HG03378 (cell line): ENCODE data around the gene INA.

ENCODE experiments used
- ATAC-seq: cut with Tn5 transposase; IDR thresholded peaks from one replicate; pipeline ENCODE4 v1.9.1; 2021; ENCODE audit warnings: mild to moderate bottlenecking, moderate library complexity; ENCODE audit not compliant: unreplicated experiment

INA gene

DNA sequence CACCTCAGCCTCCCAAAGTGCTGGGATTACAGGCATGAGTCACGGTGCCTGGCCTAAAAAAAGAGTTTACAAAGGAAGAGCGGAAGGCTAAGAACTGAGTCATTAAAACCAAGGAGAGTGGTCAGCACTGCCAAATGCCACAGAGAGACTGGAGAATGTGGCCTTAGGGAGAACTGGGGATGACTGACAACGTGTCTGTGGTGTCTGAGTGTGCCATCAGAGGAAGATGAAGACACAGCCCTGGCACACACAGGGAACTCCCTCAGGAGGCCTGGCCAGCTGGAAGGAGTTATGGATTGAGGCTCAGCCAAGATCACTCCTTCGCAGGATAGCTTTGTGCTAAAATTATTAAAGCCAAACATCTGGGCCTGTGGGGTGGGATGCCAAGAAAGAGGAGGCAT is 3.9 kb upstream of the INA start:
- ATAC-seq: no peak

DNA sequence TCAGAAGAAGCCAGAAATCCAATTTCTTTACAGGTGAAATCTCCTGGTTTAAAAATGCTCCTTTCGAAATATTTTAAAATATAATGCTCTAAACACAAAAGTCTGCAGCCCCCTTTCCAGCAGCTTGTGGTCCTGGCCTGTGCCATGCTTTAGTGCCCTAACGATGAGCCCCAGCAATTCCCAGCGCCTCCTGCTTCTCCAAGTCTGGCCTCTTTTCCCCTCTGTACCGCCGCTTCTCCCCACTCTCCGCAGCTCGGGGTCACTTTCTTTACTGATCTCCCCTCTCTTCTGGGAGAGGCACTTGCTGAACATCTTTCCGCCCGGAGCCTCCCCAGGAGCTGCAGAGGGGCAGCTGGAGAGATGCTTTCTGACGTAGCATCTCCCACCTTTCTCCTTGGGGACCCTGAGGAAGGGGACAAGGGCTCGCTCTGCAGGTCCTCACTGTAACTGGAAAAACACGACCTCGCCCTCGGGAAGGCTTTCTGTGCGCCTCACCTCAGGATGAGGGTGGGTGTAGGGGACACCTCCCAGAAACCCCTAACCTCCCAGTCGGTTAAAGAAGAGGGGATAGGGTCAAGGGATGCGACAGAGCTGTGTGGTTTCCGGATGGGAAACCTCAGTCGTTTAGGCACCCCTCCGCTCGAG is 565 bp upstream of the INA start:
- no peak for ATAC-seq

DNA sequence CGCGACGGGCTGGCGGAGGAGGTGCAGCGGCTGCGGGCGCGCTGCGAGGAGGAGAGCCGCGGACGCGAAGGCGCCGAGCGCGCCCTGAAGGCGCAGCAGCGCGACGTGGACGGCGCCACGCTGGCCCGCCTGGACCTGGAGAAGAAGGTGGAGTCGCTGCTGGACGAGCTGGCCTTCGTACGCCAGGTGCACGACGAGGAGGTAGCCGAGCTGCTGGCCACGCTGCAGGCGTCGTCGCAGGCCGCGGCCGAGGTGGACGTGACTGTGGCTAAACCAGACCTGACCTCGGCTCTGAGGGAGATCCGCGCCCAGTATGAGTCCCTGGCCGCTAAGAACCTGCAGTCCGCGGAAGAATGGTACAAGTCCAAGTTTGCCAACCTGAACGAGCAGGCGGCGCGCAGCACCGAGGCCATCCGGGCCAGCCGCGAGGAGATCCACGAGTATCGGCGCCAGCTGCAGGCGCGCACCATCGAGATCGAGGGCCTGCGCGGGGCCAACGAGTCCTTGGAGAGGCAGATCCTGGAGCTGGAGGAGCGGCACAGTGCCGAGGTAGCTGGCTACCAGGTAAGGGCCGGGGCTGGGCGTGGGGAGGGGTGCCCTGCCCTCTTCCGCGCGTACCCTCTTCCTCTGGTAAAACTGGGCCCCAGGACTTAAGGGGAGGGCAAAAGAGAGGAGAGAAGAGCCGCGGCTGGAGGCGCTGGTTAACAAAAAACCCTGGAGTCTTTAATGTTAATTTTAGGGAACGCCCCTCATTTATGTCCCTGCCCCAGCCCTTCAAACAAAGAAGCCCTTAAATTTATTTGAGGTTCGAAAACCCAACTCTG is 987 bp downstream of the INA start:
- ATAC-seq: no peak

DNA sequence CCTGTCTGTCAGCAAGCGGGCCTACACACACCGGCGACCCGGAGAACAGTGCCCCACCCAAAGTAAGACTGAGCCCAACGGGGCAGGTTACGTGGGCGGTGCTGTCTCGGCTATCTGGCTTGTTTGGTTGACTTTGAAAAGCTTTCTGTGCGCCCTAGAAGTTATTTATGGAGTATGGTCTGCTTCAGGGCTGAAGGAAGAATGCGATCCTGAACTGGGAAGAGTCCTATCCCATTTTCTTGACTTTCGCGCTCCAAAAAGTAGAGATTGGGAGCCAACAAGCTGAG is 1.5 kb downstream of the INA start:
- ATAC-seq: no peak

DNA sequence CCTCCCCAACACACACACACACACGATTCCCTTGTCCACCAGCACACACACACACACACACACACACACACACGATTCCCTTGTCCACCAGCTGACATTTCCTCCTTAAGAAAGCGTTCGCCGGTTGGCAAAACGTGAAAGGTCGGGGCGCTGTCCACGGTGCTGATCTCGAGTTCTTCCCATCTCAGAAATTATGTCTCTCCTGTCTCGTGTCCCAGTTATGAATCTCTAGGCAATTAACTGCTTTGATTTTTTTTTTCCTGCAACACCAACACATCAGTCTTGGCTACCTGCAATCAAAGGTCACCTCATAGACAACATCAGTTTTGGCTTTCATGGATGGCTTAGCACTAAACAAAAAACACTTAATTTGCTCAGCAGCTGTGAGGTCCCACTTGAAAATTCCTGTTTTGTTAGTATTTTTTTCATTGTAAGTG is 1.9 kb downstream of the INA start:
- no peak for ATAC-seq

DNA sequence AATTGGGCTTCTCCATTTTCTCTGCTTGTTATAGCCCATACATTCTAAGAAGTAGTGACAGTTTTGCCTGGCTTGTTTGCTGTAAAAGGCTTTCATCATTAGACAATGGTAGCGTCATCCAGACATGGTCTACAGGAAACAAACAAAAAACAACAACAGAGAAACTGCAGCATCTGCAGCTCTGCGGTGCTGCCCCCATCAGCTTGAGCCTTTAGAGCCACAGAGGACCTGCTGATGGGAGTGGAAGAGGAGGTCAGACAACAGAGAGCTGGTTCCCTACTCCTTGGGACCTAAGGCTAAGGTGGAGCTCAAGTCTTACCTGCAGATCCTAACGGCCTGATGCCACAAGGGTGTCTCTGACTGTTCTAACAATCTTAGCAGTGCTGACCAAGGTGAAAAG is 3.1 kb downstream of the INA start:
- ATAC-seq: no peak

DNA sequence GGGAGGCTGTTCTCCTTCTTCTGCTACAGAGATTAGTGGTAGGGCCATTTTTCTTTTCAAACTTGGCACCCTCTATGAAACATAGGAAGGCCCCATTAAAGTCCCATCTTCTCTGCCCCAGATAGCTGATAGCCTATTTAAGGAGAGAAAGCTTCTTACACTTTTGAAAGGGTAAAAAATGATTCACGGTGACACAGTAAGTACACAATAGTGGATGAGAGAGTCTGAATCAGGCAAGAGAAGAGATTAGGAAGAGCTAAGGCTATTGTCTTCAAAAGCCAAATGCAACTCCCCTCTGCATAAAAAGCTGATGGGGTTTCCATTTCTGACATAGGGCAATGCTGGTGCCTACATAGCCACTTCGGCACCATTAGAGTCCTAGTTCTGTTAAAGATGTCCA is 3.6 kb downstream of the INA start:
- no peak for ATAC-seq

DNA sequence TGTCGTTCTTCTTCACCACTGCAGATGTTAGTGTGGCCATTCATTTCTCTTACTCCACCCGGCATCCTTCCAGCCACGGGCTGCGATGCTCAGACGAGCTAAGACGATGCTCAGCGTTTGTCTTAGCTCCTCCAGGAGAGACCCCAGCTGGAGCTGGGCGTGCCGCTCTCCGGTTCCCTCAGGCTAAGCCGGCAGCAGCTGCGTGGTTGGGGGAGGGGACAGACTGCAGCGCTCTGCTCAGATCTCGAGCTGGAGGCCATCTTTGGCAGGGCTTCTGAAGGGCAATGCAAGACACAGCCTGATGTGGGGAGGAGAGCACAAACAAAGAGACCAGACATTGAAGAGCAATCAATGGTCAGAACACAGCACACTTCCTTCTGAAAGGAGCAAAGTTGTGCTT is 4.8 kb downstream of the INA start:
- no peak for ATAC-seq

DNA sequence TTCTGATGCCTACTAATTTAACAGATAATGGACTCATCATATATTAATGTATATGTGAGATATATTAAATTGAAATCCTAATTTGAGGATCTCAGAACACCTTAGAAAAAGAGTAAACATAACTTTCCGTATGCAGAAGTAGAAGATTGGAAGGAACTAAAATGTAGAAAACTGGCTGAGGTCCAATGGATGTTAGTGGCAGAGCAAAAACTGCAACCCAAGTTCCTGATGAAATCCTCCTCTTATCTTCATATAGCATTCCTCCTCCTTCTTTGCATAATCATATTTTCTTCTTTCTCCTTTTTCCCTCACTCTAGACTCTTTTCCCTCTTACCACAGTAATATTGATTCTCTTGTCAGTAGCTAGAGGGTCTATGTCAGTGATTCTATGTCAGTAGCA is 6.0 kb downstream of the INA start:
- no peak for ATAC-seq

DNA sequence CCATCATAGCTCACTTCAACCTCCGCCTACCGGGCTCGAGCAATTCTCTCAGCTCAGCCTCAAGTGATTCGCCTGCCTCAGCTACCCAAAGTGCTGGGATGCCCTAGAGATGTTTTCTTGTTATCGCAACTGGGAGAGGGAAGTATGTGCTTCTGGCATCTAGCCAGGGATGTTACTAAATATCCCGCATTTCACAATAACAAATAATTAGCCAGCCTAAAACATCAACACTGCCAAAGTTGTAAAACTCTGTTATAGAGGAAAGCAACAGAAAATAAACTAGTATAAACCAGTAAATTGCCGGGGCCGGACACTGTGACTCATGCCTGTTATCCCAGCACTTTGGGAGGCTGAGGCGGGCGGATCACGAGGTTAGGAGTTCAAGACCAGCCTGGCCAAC is 7.2 kb downstream of the INA start:
- no peak for ATAC-seq

DNA sequence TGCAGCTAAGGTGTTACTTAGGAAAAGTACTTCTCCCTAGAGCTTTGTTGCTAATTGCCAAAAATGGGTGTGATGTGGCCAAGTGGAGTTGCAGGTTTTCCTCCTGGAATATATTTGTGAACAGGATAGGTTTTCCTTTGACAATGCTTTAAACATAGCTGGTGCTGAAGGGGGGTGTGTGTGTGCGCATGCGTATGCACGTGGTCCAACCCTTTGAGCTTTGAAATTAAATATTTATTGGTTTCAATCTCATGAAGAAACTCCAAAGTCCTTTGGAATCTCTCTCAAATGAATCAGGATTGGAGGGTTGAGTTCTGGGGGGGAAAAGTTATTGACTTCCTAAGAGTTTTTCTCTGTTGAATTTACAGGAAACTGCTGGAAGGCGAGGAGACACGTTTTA is 11.1 kb downstream of the INA start:
- ATAC-seq: no peak

DNA sequence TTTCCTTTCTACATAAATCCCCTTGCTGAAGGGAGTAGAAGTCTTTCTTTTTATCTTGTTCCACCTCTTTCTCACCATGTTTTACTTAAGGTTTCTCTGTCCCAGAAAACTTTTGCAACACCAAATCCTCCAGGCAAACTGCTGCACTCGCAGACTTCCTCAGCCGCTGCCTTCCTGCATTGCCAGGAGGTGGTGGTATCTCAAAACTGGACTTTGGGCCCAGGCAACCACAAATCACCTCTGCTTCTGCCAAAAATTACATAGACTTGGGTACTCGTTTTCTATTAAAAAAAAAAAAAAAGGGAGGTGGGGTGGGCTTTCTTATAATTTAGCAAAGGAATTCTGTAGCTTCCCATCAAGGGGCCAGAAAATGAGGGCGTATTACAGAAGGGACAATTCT is 14.7 kb downstream of the INA start:
- no peak for ATAC-seq

DNA sequence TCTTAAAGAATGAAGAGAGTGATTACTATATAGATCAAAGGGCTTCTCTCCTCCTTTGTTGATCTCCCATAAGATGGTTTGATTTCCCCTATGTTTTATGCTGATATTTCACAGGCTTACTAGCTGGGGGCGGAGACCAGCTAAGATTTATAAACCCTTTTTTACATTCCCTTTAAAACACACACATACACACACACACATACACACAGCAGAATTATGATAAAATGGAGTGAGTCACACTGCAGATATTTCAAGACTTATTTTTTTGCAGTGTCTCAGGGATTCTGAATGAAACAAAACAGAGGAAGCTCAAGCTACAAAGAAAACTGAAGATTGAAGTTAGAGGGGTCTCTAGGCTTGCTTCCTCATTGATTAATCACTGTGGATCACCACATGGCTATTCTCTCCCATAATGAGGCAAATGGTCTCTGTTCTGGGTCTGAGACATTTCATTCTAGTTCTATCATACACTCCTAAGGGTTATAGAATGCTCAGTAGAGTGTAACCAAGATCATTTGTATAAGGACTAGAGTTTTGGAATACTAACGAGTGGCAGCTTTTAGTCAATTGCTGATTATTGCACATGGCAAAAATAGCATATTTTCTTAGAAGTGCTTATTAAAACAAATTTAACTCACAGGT is 18.6 kb downstream of the INA start:
- no peak for ATAC-seq

DNA sequence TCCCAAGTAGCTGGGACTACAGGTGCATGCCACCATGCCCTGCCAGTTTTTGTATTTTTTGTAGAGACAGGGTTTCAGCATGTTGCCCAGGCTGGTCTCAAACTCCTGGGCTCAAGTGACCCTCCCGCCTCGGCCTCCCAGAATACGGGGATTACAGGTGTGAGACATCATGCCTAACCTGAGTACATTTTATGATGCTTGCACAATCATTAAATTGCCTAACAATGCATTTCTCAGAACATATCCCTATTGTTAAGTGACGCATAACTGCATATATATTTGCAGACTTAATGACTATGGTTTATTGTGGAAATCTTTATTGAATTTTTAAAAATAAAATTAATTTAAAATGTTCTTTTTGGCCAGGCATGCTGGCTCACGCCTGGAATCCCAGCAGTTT is 30.7 kb downstream of the INA start:
- no peak for ATAC-seq

DNA sequence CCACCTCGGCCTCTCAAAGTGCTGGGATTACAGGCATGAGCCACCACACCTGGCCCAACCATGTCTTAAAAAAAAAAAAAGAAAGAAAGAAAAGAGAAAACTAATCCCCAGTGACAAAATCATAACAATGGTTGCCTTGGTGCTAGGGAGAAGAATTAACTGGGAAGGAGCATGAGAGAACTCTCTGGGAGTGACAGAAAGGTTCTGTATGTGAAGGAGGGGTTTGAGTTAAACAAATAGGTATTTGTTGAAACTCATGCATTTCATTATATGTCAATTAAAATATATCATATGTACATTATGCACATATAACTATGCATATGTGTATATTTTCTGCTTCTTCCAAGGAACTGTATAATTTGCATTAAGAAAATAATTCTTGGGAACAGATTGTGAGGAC is 33.3 kb downstream of the INA start:
- no peak for ATAC-seq

DNA sequence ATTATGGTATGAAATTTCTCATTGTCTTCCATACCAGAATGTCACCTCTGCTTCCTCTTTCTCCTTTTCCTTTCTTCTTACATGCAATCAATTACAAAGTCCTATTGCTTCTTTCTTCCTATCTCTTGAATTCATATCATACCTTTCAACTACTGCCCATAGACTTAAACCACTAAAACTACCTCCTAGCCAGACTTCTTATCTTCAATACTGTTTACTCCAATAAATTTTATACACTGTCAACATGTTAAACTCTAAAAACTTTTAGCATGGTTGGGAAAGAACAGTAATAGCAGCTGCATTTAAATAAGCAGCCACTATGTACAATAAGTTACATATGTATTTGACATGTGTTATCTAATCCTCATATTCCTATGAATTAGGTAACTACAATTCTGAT is 39.1 kb downstream of the INA start:
- no peak for ATAC-seq

DNA sequence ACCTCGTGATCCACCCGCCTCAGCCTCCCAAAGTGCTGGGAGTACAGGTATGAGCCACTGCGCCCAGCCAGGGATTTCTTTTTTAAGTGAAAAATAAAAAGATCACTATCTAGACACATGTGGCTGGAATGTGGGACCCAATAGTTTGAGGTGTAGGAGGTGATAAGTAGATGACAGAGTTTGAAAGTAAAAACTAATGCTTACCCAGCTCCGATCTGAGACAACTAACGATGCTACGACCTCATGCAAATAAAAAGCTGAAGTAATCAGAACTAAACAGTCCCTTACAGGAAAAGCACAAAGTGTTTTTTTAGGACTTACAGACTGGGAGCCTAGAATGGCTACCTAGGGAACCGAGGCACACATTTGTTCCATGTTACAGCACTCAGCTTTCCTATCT is 51.0 kb downstream of the INA start:
- ATAC-seq: no peak

DNA sequence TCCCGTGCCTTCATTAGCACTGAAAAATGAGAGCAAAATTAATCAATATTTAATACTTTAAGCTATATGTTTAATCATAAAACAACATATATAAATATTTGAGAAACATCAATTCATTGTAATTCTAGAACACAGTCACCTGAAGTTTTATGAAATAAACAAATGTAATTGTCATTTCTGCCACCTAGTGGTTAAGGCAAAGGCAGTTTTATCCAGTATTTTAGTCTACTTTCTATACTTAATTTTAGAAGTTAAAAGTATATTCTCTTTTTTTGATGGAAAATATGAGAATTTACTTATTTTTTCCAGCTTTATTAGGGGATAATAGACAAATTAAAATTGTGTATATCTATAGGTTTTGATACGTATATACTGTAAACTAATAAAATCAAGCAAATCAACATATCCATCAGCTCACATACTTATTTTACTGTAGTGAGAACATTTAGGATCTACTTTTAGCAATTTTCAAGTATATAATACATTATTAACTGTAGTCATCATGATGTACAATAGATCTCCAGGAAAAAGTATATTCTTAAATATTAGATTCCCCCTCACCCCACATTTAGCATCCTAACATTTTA is 57.1 kb downstream of the INA start:
- ATAC-seq: no peak

DNA sequence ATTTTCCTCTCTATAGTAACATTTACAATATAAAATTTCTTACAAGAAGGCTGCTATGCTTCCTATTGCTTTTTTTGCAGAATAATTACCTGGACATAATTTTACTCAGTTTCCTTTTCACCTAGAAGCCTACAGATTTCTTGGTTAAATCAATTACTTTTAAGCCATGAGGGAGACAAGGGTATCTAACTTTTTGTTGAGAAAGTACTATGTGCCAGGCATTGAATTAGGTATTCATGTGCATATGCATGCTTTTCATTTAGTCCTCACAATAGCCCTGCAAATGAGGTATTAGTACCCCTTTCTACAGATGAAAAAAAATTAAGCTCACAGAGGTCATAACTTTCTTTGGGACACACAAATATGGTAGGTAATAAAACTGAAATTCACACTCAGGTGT is 57.6 kb downstream of the INA start:
- ATAC-seq: no peak

DNA sequence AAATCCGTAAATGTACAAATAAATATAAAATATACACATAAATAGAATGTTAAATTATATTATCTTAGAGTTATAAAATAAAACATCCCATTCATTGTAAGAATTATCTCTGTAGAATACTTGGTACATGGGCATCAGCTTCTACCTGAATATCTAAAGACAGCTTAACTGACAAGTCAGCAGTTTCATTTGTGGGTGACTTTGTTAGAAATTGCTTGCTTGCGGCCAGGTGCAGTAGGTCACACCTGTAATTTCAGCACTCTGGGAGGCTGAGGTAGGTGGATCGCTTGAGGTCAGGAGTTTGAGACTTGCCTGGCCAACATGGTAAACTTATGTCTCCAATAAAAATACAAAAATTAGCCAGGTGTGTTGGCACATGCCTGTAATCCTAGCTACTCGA is 59.4 kb downstream of the INA start:
- no peak for ATAC-seq
